Measurements from ENCODE around the gene POU4F3.

GRCh38 chr5:146321571-146321970 is 17.1 kb upstream of the POU4F3 start:
- TF ChIP-seq CTCF (IDR thresholded peaks at IDR 0.05; ENCODE audit: low read depth, low read length) (no peak), EZH2phosphoT487 (IDR thresholded peaks at IDR 0.05; ENCODE audit: low read depth) (no peak)
